K562 (cell line): ENCODE data around the gene LYPD3. TPM values are rescaled to one million over a fixed set of nuclear protein-coding genes. Genes with fewer than 3 reads are reported as not detected.

Experiments used
- CEBPG ChIP-seq, 3 experiments: fragments of 200-800 bp in 1 of 3; sonication (Bioruptor generic) in 1 of 3; sonication (generic) in 1 of 3; formaldehyde crosslinking in 1 of 3; IDR thresholded peaks in 2 of 3; conservative IDR thresholded peaks in 1 of 3; 2 replicates each; pipeline versions ENCODE4 v1.6.1 to v1.8.0; 2016 to 2022; ENCODE audit warnings: missing compliant biosample characterization in 2 of 3, missing genetic modification characterization in 2 of 3, mild to moderate bottlenecking in 1 of 3, missing genetic modification reagents in 1 of 3
- FOSL1 ChIP-seq: fragments of 200-800 bp; sonication (Bioruptor generic); conservative IDR thresholded peaks from 2 replicates; pipeline ENCODE4 v1.6.1; 2016; ENCODE audit warnings: missing genetic modification characterization, missing compliant biosample characterization
- HSF4 ChIP-seq: fragments of 250-450 bp; sonication (Bioruptor Pico); IDR thresholded peaks from 2 replicates; pipeline ENCODE4 v2.1.2; 2022; ENCODE audit warnings: mild to moderate bottlenecking, moderate library complexity, borderline replicate concordance
- JUND ChIP-seq, 2 experiments: IDR thresholded peaks; 2 replicates in 1 of 2; 3 replicates in 1 of 2; pipeline ENCODE4 v1.6.1; 2011; ENCODE audit warnings: borderline replicate concordance in 2 of 2, low read depth in 2 of 2, low read length in 2 of 2, improper control_type of control experiment in 1 of 2, missing biosample characterization in 1 of 2, missing genetic modification characterization in 1 of 2, missing genetic modification reagents in 1 of 2
- MECOM ChIP-seq: fragments of 250-450 bp; sonication (Bioruptor Pico); IDR thresholded peaks from 2 replicates; pipeline ENCODE4 v1.8.0; 2022; ENCODE audit warnings: inconsistent platforms
- MEF2A ChIP-seq: IDR thresholded peaks from 2 replicates; pipeline ENCODE4 v1.6.1; 2011; ENCODE audit warnings: low read depth, mild to moderate bottlenecking, low read length, moderate library complexity; ENCODE audit not compliant: control insufficient read depth
- MEF2D ChIP-seq: conservative IDR thresholded peaks from 2 replicates; pipeline ENCODE4 v1.6.1; 2016; ENCODE audit warnings: low read depth, missing genetic modification characterization, missing compliant biosample characterization
- MLLT1 ChIP-seq, 2 experiments: fragments of 450-650 bp; IDR thresholded peaks; 2 replicates each; pipeline ENCODE4 v1.6.1; 2016
- MXI1 ChIP-seq: IDR thresholded peaks from 2 replicates; pipeline ENCODE4 v1.6.1; 2011; ENCODE audit warnings: low read depth, mild to moderate bottlenecking, improper control_type of control experiment, low read length
- MYBL2 ChIP-seq, 2 experiments: fragments of 450-650 bp in 1 of 2; sonication (generic) in 1 of 2; formaldehyde crosslinking in 1 of 2; IDR thresholded peaks; 2 replicates each; pipeline versions ENCODE4 v1.6.1 to v1.8.1; 2017 to 2022; ENCODE audit warnings: borderline replicate concordance in 1 of 2, inconsistent platforms in 1 of 2, low read depth in 1 of 2, mild to moderate bottlenecking in 1 of 2, missing genetic modification reagents in 1 of 2, moderate library complexity in 1 of 2
- NCOA1 ChIP-seq: fragments of 450-650 bp; IDR thresholded peaks from 2 replicates; pipeline ENCODE4 v1.6.1; 2016; ENCODE audit warnings: low read depth
- ZNF518B ChIP-seq: fragments of 250-450 bp; sonication (Bioruptor Pico); IDR thresholded peaks from 2 replicates; pipeline ENCODE4 v1.5.0; 2021; ENCODE audit warnings: mild to moderate bottlenecking, moderate library complexity
- ZNF561 ChIP-seq: fragments of 450-650 bp; formaldehyde crosslinking; conservative IDR thresholded peaks from 2 replicates; pipeline ENCODE4 v1.4.0; 2020; ENCODE audit warnings: mild to moderate bottlenecking, moderate library complexity
- ZNF699 ChIP-seq: fragments of 250-450 bp; sonication (Bioruptor Pico); IDR thresholded peaks from 2 replicates; pipeline ENCODE4 v1.8.0; 2021; ENCODE audit warnings: mild to moderate bottlenecking, moderate library complexity; ENCODE audit not compliant: insufficient replicate concordance
- polyA plus RNA-seq, 8 experiments: library from polyadenylated mRNA; depleted of rRNA in 4 of 8; stranded (reverse) in 5 of 8; unstranded in 3 of 8; fragments of >200 nt; fragmentation: Nextera tagmentation in 2 of 8; fragmentation: Illumina TruSeq in 1 of 8; extraction: Ambion mirVana in 2 of 8; extraction: Trizol in 1 of 8; gene quantifications; 2 replicates each; pipeline versions ENCODE4 v1.2.1 to v1.2.3, GENCODE V29; 2011 to 2014; ENCODE audit warnings: inconsistent platforms in 1 of 8, missing spikeins in 1 of 8
- total RNA-seq, 7 experiments: library from RNA; depleted of rRNA in 6 of 7; stranded (reverse); fragments of >200 nt in 6 of 7; fragmentation: Illumina TruSeq in 2 of 7; extraction: Trizol in 2 of 7; gene quantifications; 2 replicates each; pipeline versions ENCODE4 v1.2.1 to v1.2.3, GENCODE V29; 2011 to 2021; ENCODE audit warnings: low replicate concordance in 1 of 7
- TF ChIP-seq, protein P1 (sequence below), 3 experiments: IDR thresholded peaks in 2 of 3; conservative IDR thresholded peaks in 1 of 3; 2 replicates each; pipeline ENCODE4 v1.5.1; 2011 to 2012; ENCODE audit warnings: low read length in 3 of 3, mild to moderate bottlenecking in 3 of 3, control low read depth in 2 of 3, improper control_type of control experiment in 1 of 3, inconsistent platforms in 1 of 3, low read depth in 1 of 3, mixed read lengths in 1 of 3, moderate library complexity in 1 of 3; ENCODE audit not compliant: insufficient read depth in 2 of 3
- TF ChIP-seq, protein P2 (sequence below): sonication (generic); formaldehyde crosslinking; IDR thresholded peaks from 2 replicates; pipeline ENCODE4 v1.8.1; 2023; ENCODE audit warnings: mild to moderate bottlenecking, missing genetic modification reagents

The LYPD3 gene
- total and polyA plus RNA-seq, 9 of the 15 experiments (the other 6 are each of a cell fraction or from before 2014, with no cell fraction given): 0.04 to 0.33 (median 0.20) TPM; not detected in 1

DNA sequence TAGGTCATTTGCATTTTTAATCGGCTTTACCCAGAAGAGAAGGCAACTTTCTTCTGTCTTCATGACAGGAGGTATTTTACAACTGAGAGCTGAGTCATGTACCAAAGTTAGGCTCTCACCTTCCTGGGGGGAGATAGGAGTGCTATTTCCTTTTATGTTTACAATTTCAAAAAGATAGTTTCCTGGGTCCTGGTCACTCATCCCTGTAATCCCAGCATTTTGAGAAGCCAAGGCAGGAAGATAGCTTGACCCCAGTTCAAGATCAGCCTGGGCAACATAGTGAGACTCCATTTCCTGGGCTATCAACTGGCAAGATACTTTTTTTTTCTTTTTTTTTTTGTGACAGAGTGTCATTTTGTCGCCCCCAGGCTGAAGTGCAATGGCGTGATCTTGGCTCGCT, 7.6 kb downstream of the LYPD3 start (continued):
- TF ChIP-seq, protein P1, sequence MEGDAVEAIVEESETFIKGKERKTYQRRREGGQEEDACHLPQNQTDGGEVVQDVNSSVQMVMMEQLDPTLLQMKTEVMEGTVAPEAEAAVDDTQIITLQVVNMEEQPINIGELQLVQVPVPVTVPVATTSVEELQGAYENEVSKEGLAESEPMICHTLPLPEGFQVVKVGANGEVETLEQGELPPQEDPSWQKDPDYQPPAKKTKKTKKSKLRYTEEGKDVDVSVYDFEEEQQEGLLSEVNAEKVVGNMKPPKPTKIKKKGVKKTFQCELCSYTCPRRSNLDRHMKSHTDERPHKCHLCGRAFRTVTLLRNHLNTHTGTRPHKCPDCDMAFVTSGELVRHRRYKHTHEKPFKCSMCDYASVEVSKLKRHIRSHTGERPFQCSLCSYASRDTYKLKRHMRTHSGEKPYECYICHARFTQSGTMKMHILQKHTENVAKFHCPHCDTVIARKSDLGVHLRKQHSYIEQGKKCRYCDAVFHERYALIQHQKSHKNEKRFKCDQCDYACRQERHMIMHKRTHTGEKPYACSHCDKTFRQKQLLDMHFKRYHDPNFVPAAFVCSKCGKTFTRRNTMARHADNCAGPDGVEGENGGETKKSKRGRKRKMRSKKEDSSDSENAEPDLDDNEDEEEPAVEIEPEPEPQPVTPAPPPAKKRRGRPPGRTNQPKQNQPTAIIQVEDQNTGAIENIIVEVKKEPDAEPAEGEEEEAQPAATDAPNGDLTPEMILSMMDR (IDR thresholded peaks at IDR 0.05 in 2 of 3, conservative IDR thresholded peaks at IDR 0.05 in 1 of 3; ENCODE audit: insufficient read depth in 2 of 3, low read depth in 1 of 3, low read length in 3 of 3): no peak
- TF ChIP-seq MEF2D (tag): no peak
- TF ChIP-seq, protein P2, sequence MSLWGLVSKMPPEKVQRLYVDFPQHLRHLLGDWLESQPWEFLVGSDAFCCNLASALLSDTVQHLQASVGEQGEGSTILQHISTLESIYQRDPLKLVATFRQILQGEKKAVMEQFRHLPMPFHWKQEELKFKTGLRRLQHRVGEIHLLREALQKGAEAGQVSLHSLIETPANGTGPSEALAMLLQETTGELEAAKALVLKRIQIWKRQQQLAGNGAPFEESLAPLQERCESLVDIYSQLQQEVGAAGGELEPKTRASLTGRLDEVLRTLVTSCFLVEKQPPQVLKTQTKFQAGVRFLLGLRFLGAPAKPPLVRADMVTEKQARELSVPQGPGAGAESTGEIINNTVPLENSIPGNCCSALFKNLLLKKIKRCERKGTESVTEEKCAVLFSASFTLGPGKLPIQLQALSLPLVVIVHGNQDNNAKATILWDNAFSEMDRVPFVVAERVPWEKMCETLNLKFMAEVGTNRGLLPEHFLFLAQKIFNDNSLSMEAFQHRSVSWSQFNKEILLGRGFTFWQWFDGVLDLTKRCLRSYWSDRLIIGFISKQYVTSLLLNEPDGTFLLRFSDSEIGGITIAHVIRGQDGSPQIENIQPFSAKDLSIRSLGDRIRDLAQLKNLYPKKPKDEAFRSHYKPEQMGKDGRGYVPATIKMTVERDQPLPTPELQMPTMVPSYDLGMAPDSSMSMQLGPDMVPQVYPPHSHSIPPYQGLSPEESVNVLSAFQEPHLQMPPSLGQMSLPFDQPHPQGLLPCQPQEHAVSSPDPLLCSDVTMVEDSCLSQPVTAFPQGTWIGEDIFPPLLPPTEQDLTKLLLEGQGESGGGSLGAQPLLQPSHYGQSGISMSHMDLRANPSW: no peak
- TF ChIP-seq ZNF561 (CRISPR knock-in tag): no peak
- TF ChIP-seq JUND (IDR thresholded peaks at IDR 0.05; ENCODE audit: borderline replicate concordance, low read depth, low read length): peak; percentile 69; the same call in 1 of the 2 replicates
- TF ChIP-seq JUND (tag; IDR thresholded peaks at IDR 0.05; ENCODE audit: borderline replicate concordance, low read depth, low read length): peak; percentile 48; the same call in 1 of the 3 replicates
- TF ChIP-seq MLLT1 (IDR thresholded peaks at IDR 0.05): no peak
- TF ChIP-seq MEF2A: peak; percentile 75
- no peak for TF ChIP-seq MXI1
- no peak for TF ChIP-seq CEBPG (CRISPR knock-in tag; IDR thresholded peaks at IDR 0.05)
- no peak for TF ChIP-seq CEBPG (tag; conservative IDR thresholded peaks at IDR 0.05 in 1 of 2, IDR thresholded peaks at IDR 0.05 in 1 of 2)
- TF ChIP-seq ZNF518B (CRISPR knock-in tag): no peak
- TF ChIP-seq FOSL1 (tag): no peak
- TF ChIP-seq HSF4 (CRISPR knock-in tag): no peak
- no peak for TF ChIP-seq MYBL2 (IDR thresholded peaks at IDR 0.05; ENCODE audit: low read depth)
- TF ChIP-seq MYBL2 (CRISPR knock-in tag; IDR thresholded peaks at IDR 0.05; ENCODE audit: borderline replicate concordance): no peak
- TF ChIP-seq MECOM (CRISPR knock-in tag): no peak
- TF ChIP-seq NCOA1: no peak
- TF ChIP-seq ZNF699: no peak
